Mammary epithelial cell (primary cell): Measurements from ENCODE around the gene RYR2.

Experiments used
- CTCF ChIP-seq, 2 donors: IDR thresholded peaks in 1 of 2; conservative IDR thresholded peaks in 1 of 2; 2 replicates each; pipeline ENCODE4 v1.5.1; 2011 to 2012; ENCODE audit warnings: inconsistent platforms in 2 of 2, low read length in 2 of 2, mild to moderate bottlenecking in 2 of 2, control low read depth in 1 of 2, low read depth in 1 of 2; ENCODE audit not compliant: insufficient read depth in 1 of 2; ENCODE audit errors: extremely low read depth in 1 of 2
- EZH2 ChIP-seq: IDR thresholded peaks from 2 replicates; pipeline ENCODE4 v1.6.1; 2012; ENCODE audit warnings: low read length, inconsistent platforms, borderline replicate concordance

- TF ChIP-seq EZH2 (no peak), CTCF (conservative IDR thresholded peaks at IDR 0.05 in 1 of 2, IDR thresholded peaks at IDR 0.05 in 1 of 2; ENCODE audit: extremely low read depth in 1 of 2, insufficient read depth in 1 of 2, low read depth in 1 of 2, low read length in 2 of 2) (no peak)
Observed at GRCh38 chr1:237103021-237103420, 61.0 kb downstream of the RYR2 start.
